ENCODE data around the gene CPNE2.

DNA sequence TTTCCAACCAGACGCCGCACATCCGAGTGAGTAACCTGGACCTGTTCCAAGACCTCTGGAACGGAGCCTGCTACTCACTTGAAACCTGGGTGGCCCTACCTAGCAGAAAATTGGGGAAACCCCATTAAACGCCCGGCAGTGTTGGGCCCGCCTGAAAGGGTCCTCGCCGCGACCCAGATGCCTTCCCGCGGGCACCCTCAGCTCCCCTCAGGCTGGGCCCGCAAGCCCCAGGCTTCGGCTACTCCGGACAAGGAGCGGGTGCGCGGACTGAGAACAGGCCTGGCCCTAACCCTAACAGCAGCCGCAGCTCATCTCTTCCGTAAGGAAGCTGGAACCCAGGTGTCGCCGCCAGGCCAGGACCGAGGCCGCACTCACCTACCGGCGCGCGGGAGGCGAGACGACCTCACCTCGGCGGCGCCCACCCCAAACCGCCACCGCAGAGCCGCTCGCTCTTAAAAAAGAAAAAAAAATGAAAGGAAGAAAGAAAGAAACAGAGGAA, 93.1 kb downstream of the CPNE2 start:
- no peak for TF ChIP-seq JUND (IDR thresholded peaks at IDR 0.05; ENCODE audit: low read depth, low read length)
- no peak for TF ChIP-seq CTCF (IDR thresholded peaks at IDR 0.05 in 2 of 3, conservative IDR thresholded peaks at IDR 0.05 in 1 of 3; ENCODE audit: control insufficient read depth in 2 of 3, extremely low read depth in 1 of 3, insufficient read depth in 1 of 3, low read depth in 3 of 3, low read length in 3 of 3)
- TF ChIP-seq BCL11A (IDR thresholded peaks at IDR 0.05; ENCODE audit: low read depth, low read length): no peak
- no peak for TF ChIP-seq PRDM15 (CRISPR knock-in tag; IDR thresholded peaks at IDR 0.05)
- no peak for TF ChIP-seq YBX1 (IDR thresholded peaks at IDR 0.05)
- no peak for TF ChIP-seq TAF1 (IDR thresholded peaks at IDR 0.05; ENCODE audit: borderline replicate concordance, low read depth, low read length)
- no peak for TF ChIP-seq ATF2 (IDR thresholded peaks at IDR 0.05; ENCODE audit: low read length)
